Karpas-422 (cell line): ENCODE measurements around the gene SAMHD1. TPM values are rescaled to one million over a fixed set of nuclear protein-coding genes. Genes with fewer than 3 reads are reported as not detected.
A peak's percentile ranks its signal among the peaks of the same experiment; 100 is the strongest.
"Not testable (repeated sequence)": the region's sequence is repeated elsewhere in the genome, so short reads cannot be mapped to it uniquely, and the experiment has no call there.

Experiments used
- DNase-seq: peaks from one replicate; pipeline ENCODE4 v3.0.0-alpha.2; 2015
- H2AFZ ChIP-seq: fragments of 200-600 bp; sonication (generic); 2 replicates; pipeline ENCODE4 v1.6.1; 2014; ENCODE audit warnings: antibody characterized with exemption, low read length, mixed read lengths
- H3K27ac ChIP-seq: fragments of 200-600 bp; sonication (generic); 2 replicates; pipeline ENCODE4 v1.5.1; 2014; ENCODE audit warnings: mild to moderate bottlenecking, low read length, moderate library complexity
- H3K27me3 ChIP-seq: fragments of 200-600 bp; sonication (generic); 2 replicates; pipeline ENCODE4 v1.6.1; 2014; ENCODE audit warnings: low read length, mixed read lengths
- H3K36me3 ChIP-seq: fragments of 200-600 bp; sonication (generic); 2 replicates; pipeline ENCODE4 v1.6.1; 2014; ENCODE audit warnings: low read length, mixed read lengths; ENCODE audit not compliant: insufficient read depth
- H3K4me1 ChIP-seq: fragments of 200-600 bp; sonication (generic); 2 replicates; pipeline ENCODE4 v1.6.1; 2014; ENCODE audit warnings: mild to moderate bottlenecking, low read length, mixed read lengths
- H3K4me2 ChIP-seq: fragments of 200-600 bp; sonication (generic); 2 replicates; pipeline ENCODE4 v1.6.1; 2014; ENCODE audit warnings: low read length, low read depth, mild to moderate bottlenecking; ENCODE audit not compliant: poor library complexity, severe bottlenecking
- H3K4me3 ChIP-seq: fragments of 200-600 bp; sonication (generic); 2 replicates; pipeline ENCODE4 v1.5.1; 2014; ENCODE audit warnings: mild to moderate bottlenecking, antibody characterized with exemption, low read length, mixed read lengths
- H3K79me2 ChIP-seq: fragments of 200-600 bp; sonication (generic); 2 replicates; pipeline ENCODE4 v1.6.1; 2014; ENCODE audit warnings: mild to moderate bottlenecking, low read length, mixed read lengths
- H3K9ac ChIP-seq: fragments of 200-600 bp; sonication (generic); 2 replicates; pipeline ENCODE4 v1.6.0; 2014; ENCODE audit warnings: low read length
- H3K9me2 ChIP-seq: fragments of 200-600 bp; sonication (generic), shearing (Covaris generic); replicated peaks from 2 replicates; pipeline ENCODE4 v1.6.0; 2014; ENCODE audit warnings: mild to moderate bottlenecking, low read length, moderate library complexity; ENCODE audit not compliant: insufficient read depth
- H3K9me3 ChIP-seq: fragments of 300-700, 200-600 bp; sonication (generic); 2 replicates; pipeline ENCODE4 v1.6.1; 2014; ENCODE audit warnings: low read length, mixed read lengths
- H4K20me1 ChIP-seq: fragments of 200-600 bp; sonication (generic); 2 replicates; pipeline ENCODE4 v1.6.1; 2014; ENCODE audit warnings: mild to moderate bottlenecking, antibody characterized with exemption, low read length, low read depth; ENCODE audit not compliant: insufficient read depth
- total RNA-seq: library from RNA; depleted of rRNA; stranded (reverse); fragments of >200 nt; shearing (Covaris generic); gene quantifications from 2 replicates; pipeline ENCODE4 v1.2.3, GENCODE V29; 2014; ENCODE audit warnings: low replicate concordance

The SAMHD1 gene
- total RNA-seq, 1 experiment from 2014 or later, result 28.7 TPM

GRCh38 chr20:36917240-36917639 is 34.3 kb downstream of the SAMHD1 start:
- H3K27me3 ChIP-seq, result no peaks in the 10 kb centered on the region
- H3K27ac ChIP-seq, result no peak overlapping the region
- no peak overlapping the region for H3K4me3 ChIP-seq
- no peaks in the 10 kb centered on the region for H4K20me1 ChIP-seq
- H2AFZ ChIP-seq, result no peak overlapping the region
- H3K4me2 ChIP-seq, result no peak overlapping the region
- no peak for DNase-seq
- no peak overlapping the region for H3K9ac ChIP-seq
- peaks cover 13% of the 10 kb centered on the region; the same call in 1 of the 2 replicates for H3K36me3 ChIP-seq
- H3K4me1 ChIP-seq, result no peaks in the 10 kb centered on the region
- H3K9me3 ChIP-seq, result no peaks in the 10 kb centered on the region
- H3K79me2 ChIP-seq, result no peaks in the 10 kb centered on the region
- no peaks in the 10 kb centered on the region for H3K9me2 ChIP-seq

DNA sequence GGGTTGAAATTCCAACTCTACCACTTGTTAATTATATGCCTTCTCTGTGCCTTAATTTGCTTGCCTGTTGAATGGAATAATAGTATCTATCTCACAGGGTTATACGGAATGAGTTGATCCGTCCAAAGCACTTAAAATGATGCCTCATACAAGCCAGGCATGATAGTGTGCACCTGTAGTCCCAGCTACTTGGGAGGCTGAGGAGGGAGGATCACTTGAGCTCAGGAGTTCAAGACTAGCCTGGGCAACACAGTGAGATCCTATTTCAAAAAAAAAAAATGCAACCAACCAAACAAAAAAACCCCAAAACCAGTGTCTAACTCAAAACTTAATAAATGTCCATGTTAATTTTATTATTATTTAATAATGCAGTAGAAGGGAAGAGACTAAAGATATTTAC is 35.3 kb downstream of the SAMHD1 start:
- H3K27me3 ChIP-seq, result no peaks in the 10 kb centered on the region
- H3K36me3 ChIP-seq, result peaks cover 22% of the 10 kb centered on the region; the same call in 1 of the 2 replicates
- peak; percentile 28 for DNase-seq
- no peak overlapping the region for H3K9ac ChIP-seq
- no peak overlapping the region for H3K27ac ChIP-seq
- no peaks in the 10 kb centered on the region for H4K20me1 ChIP-seq
- H3K9me3 ChIP-seq, result no peaks in the 10 kb centered on the region
- no peaks in the 10 kb centered on the region for H3K4me1 ChIP-seq
- H3K79me2 ChIP-seq, result no peaks in the 10 kb centered on the region
- H3K4me2 ChIP-seq, result no peak overlapping the region
- no peak overlapping the region for H2AFZ ChIP-seq
- H3K4me3 ChIP-seq, result no peak overlapping the region
- H3K9me2 ChIP-seq, result no peaks in the 10 kb centered on the region

DNA sequence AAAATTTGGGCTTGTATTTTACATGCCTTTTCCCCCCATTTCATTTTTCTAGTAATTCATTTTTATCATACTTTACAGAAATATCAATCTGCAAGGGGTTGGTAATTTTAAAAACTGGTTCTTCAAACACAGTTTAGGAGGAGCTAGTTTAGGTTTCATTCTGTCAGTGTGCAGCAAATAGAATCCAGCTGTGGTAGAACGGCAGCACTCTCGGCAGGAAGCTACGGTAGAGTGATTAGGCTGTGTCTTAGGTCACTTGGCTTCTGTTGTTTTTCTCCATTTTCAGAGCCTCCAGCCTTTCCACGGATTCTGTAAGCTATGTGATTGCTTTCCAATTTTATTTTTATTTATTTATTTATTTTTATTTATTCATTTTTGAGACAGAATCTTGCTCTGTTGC is 42.9 kb downstream of the SAMHD1 start:
- peak; percentile 21 for DNase-seq
- no peak overlapping the region for H3K9ac ChIP-seq
- no peaks in the 10 kb centered on the region for H3K9me3 ChIP-seq
- H3K4me2 ChIP-seq, result no peak overlapping the region
- H3K4me1 ChIP-seq, result no peaks in the 10 kb centered on the region
- peaks cover 24% of the 10 kb centered on the region; the same call in 1 of the 2 replicates for H3K36me3 ChIP-seq
- no peak overlapping the region for H3K4me3 ChIP-seq
- no peaks in the 10 kb centered on the region for H3K79me2 ChIP-seq
- H2AFZ ChIP-seq, result no peak overlapping the region
- no peaks in the 10 kb centered on the region for H3K27me3 ChIP-seq
- H4K20me1 ChIP-seq, result no peaks in the 10 kb centered on the region
- no peak overlapping the region for H3K27ac ChIP-seq
- H3K9me2 ChIP-seq, result no peaks in the 10 kb centered on the region

GRCh38 chr20:36906086-36906485 is 45.4 kb downstream of the SAMHD1 start:
- not testable (repeated sequence) for H3K27me3 ChIP-seq, H3K79me2 ChIP-seq, H3K27ac ChIP-seq, H3K9me2 ChIP-seq, H3K9me3 ChIP-seq, H2AFZ ChIP-seq, H3K4me1 ChIP-seq, H3K4me3 ChIP-seq, H3K9ac ChIP-seq, H4K20me1 ChIP-seq, DNase-seq, H3K4me2 ChIP-seq
- peaks cover 13% of the 10 kb centered on the region; the same call in 1 of the 2 replicates for H3K36me3 ChIP-seq

- not testable (repeated sequence) for DNase-seq, H3K36me3 ChIP-seq, H3K9ac ChIP-seq, H2AFZ ChIP-seq, H3K27ac ChIP-seq, H3K9me2 ChIP-seq, H3K4me1 ChIP-seq, H3K9me3 ChIP-seq, H4K20me1 ChIP-seq, H3K4me2 ChIP-seq, H3K79me2 ChIP-seq, H3K4me3 ChIP-seq, H3K27me3 ChIP-seq
Measured at GRCh38 chr20:36905566-36905965, 45.9 kb downstream of the SAMHD1 start.

- H3K79me2 ChIP-seq, result no peaks in the 10 kb centered on the region
- no peaks in the 10 kb centered on the region for H4K20me1 ChIP-seq
- H3K27me3 ChIP-seq, result no peaks in the 10 kb centered on the region
- no peaks in the 10 kb centered on the region for H3K9me3 ChIP-seq
- no peak for DNase-seq
- H3K27ac ChIP-seq, result no peak overlapping the region
- H3K36me3 ChIP-seq, result peaks cover 9% of the 10 kb centered on the region; the same call in 1 of the 2 replicates
- no peak overlapping the region for H3K4me3 ChIP-seq
- H3K4me1 ChIP-seq, result no peaks in the 10 kb centered on the region
- H3K4me2 ChIP-seq, result no peak overlapping the region
- H2AFZ ChIP-seq, result no peak overlapping the region
- no peak overlapping the region for H3K9ac ChIP-seq
- H3K9me2 ChIP-seq, result no peaks in the 10 kb centered on the region
Measured at GRCh38 chr20:36904690-36905089, 46.8 kb downstream of the SAMHD1 start.

DNA sequence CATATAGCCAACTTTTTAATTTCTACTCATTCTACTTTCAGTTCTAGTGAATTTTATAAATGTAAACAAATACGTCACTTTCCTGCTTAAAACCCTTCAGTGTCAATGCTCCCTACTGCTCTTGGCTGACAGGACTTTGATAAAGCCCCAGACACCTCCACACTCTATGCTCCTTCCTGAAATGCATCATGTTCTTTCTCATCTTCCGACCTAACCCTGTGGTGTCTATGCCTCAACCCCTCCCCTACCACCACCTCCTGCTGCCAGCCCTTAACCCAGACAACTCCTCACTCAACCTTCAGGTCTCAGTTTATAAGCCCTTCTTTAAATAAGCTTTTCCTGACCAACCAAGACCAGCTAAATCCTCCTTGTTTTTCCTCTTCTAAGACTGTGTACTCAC is 56.5 kb downstream of the SAMHD1 start:
- Histone ChIP-seq H3K4me1 (peaks cover 3% of the 10 kb centered on the region), H3K4me2 (no peak overlapping the region), H3K27ac (no peak overlapping the region), H3K4me3 (no peak overlapping the region), H3K9me3 (no peaks in the 10 kb centered on the region), H3K9me2 (no peaks in the 10 kb centered on the region), H3K9ac (no peak overlapping the region), H4K20me1 (no peaks in the 10 kb centered on the region), H3K79me2 (no peaks in the 10 kb centered on the region), H2AFZ (no peak overlapping the region), H3K36me3 (peaks cover 3% of the 10 kb centered on the region; the same call in 1 of the 2 replicates), H3K27me3 (no peaks in the 10 kb centered on the region)
- no peak for DNase-seq

GRCh38 chr20:36893801-36894200 is 57.7 kb downstream of the SAMHD1 start:
- Histone ChIP-seq H4K20me1 (no peaks in the 10 kb centered on the region), H2AFZ (no peak overlapping the region), H3K27ac (no peak overlapping the region), H3K27me3 (no peaks in the 10 kb centered on the region), H3K4me2 (no peak overlapping the region), H3K4me3 (no peak overlapping the region), H3K9me2 (no peaks in the 10 kb centered on the region), H3K79me2 (no peaks in the 10 kb centered on the region), H3K9me3 (no peaks in the 10 kb centered on the region), H3K4me1 (peaks cover 3% of the 10 kb centered on the region), H3K9ac (no peak overlapping the region), H3K36me3 (peaks cover 3% of the 10 kb centered on the region; the same call in 1 of the 2 replicates)
- no peak for DNase-seq

- peaks cover 3% of the 10 kb centered on the region; the same call in 1 of the 2 replicates for H3K36me3 ChIP-seq
- no peak for DNase-seq
- H3K9ac ChIP-seq, result no peak overlapping the region
- no peaks in the 10 kb centered on the region for H3K27me3 ChIP-seq
- H4K20me1 ChIP-seq, result no peaks in the 10 kb centered on the region
- no peak overlapping the region for H3K4me3 ChIP-seq
- no peaks in the 10 kb centered on the region for H3K9me2 ChIP-seq
- peaks cover 13% of the 10 kb centered on the region for H3K4me1 ChIP-seq
- no peaks in the 10 kb centered on the region for H3K9me3 ChIP-seq
- H3K79me2 ChIP-seq, result no peaks in the 10 kb centered on the region
- no peak overlapping the region for H3K4me2 ChIP-seq
- H2AFZ ChIP-seq, result no peak overlapping the region
- H3K27ac ChIP-seq, result no peak overlapping the region
Measured at GRCh38 chr20:36891211-36891610, 60.3 kb downstream of the SAMHD1 start.
